Hepatocyte (in vitro differentiated cells): Measurements from ENCODE around the gene ARPC1B. TPM values are rescaled to one million over a fixed set of nuclear protein-coding genes. Genes with fewer than 3 reads are reported as not detected.
A peak's percentile ranks its signal among the peaks of the same experiment; 100 is the strongest.

Source experiments
- DNase-seq: peaks from one replicate; pipeline ENCODE4 v3.0.0-alpha.2; 2016; ENCODE audit warnings: low spot score
- H2AFZ ChIP-seq: fragments of 200-600 bp; sonication (generic); 2 replicates; pipeline ENCODE4 v1.6.0; 2016; ENCODE audit warnings: antibody characterized with exemption, mild to moderate bottlenecking
- H3K27ac ChIP-seq: fragments of 200-600 bp; sonication (generic); 2 replicates; pipeline ENCODE4 v1.5.1; 2016; ENCODE audit warnings: mild to moderate bottlenecking
- H3K27me3 ChIP-seq: fragments of 200-600 bp; sonication (generic); 2 replicates; pipeline ENCODE4 v1.6.1; 2016
- H3K36me3 ChIP-seq: fragments of 200-600 bp; sonication (generic); replicated peaks from 2 replicates; pipeline ENCODE4 v1.5.1; 2016; ENCODE audit warnings: low read depth; ENCODE audit not compliant: insufficient read depth
- H3K4me1 ChIP-seq: fragments of 200-600 bp; sonication (generic); 2 replicates; pipeline ENCODE4 v1.5.1; 2016; ENCODE audit warnings: mild to moderate bottlenecking, moderate library complexity; ENCODE audit not compliant: insufficient read depth
- H3K4me2 ChIP-seq: fragments of 200-600 bp; sonication (generic); 2 replicates; pipeline ENCODE4 v1.6.0; 2016
- H3K4me3 ChIP-seq: fragments of 200-600 bp; sonication (generic); 2 replicates; pipeline ENCODE4 v1.5.1; 2016; ENCODE audit warnings: mild to moderate bottlenecking
- H3K79me2 ChIP-seq: fragments of 200-600 bp; sonication (generic); 2 replicates; pipeline ENCODE4 v1.6.0; 2017; ENCODE audit warnings: mild to moderate bottlenecking
- H3K9me2 ChIP-seq: fragments of 200-600 bp; sonication (generic); replicated peaks from 2 replicates; pipeline ENCODE4 v1.6.0; 2017; ENCODE audit warnings: mild to moderate bottlenecking; ENCODE audit not compliant: insufficient read depth
- H3K9me3 ChIP-seq: fragments of 200-600 bp; sonication (generic); 2 replicates; pipeline ENCODE4 v1.5.1; 2016; ENCODE audit warnings: low read depth, mild to moderate bottlenecking
- H4K20me1 ChIP-seq: fragments of 200-600 bp; sonication (generic); 2 replicates; pipeline ENCODE4 v1.6.0; 2016; ENCODE audit warnings: mild to moderate bottlenecking; ENCODE audit not compliant: insufficient read depth, poor library complexity, severe bottlenecking
- EZH2 ChIP-seq: fragments of 200-600 bp; sonication (generic); IDR thresholded peaks from 2 replicates; pipeline ENCODE4 v1.6.1; 2016; ENCODE audit warnings: antibody characterized with exemption, mild to moderate bottlenecking, borderline replicate concordance
- EZH2phosphoT487 ChIP-seq: fragments of 200-600 bp; sonication (generic); IDR thresholded peaks from one replicate; pipeline ENCODE4 v1.6.1; 2018; ENCODE audit warnings: antibody characterized with exemption, mild to moderate bottlenecking, low read depth, moderate library complexity; ENCODE audit not compliant: unreplicated experiment, severe bottlenecking
- WGBS: methylation state at CpG from one replicate; pipeline ENCODE4 v1.1.6; 2016; ENCODE audit warnings: low lambda C conversion rate; ENCODE audit errors: missing lambda C conversion rate; 5-methylcytosine and 5-hydroxymethylcytosine counted together
- polyA plus RNA-seq: library from polyadenylated mRNA; unstranded; fragments of >200 nt; fragmentation: Nextera tagmentation; extraction: Ambion mirVana; gene quantifications from 2 replicates; pipeline ENCODE4 v1.2.1, GENCODE V29; 2016
- total RNA-seq: library from RNA; depleted of rRNA; stranded (reverse); fragments of >200 nt; gene quantifications from 2 replicates; pipeline ENCODE4 v1.2.3, GENCODE V29; 2014
- TF ChIP-seq, protein P1 (sequence below): fragments of 200-600 bp; sonication (generic); IDR thresholded peaks from 2 replicates; pipeline ENCODE4 v1.5.1; 2016; ENCODE audit warnings: antibody characterized with exemption, mild to moderate bottlenecking; ENCODE audit not compliant: poor library complexity

Gene ARPC1B
- total and polyA plus RNA-seq, 2 experiments from 2014 or later: 153 to 205 TPM

DNA sequence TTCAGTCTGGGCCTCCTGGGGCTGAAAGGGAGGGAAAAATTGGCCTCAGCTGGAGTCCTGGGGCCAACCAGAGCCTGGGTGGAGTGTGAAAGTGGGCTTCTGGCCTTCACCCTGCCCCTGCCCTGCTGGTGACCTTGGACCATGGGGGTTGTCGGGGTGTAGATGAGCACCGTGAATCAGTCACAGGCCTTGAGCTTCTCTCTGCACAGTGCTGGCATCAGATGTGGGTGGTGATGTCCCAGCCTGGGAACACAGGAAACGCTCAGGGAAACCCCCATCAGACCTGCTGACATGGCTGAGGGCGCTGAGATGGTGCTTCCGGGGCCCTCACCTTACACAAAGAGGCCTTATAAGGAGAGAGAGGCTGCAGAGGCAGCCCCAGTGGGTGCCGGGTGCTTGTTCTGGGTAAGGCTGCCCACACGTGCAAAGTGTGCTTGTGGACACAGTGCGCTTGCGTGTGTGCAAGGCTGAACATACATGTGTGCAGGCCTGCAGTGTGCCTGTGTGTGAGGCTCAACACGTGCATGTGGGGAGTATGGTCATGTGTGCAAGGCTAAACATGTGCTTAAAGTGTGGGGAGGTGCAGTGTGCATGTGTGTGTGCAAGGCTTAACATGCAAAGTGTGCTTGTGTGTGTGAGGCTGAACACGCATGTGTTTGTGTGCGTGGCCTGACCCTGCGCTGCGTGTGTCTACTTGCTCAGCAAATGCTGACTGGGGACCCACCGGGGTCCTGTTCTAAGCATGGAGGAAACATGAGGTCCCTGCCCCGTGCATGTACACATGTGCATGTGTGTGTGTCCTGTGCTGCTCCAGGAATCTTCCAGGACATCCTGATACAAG is 6.5 kb downstream of the ARPC1B start:
- TF ChIP-seq EZH2: no peak
- no peak for TF ChIP-seq EZH2phosphoT487
- TF ChIP-seq, protein P1, sequence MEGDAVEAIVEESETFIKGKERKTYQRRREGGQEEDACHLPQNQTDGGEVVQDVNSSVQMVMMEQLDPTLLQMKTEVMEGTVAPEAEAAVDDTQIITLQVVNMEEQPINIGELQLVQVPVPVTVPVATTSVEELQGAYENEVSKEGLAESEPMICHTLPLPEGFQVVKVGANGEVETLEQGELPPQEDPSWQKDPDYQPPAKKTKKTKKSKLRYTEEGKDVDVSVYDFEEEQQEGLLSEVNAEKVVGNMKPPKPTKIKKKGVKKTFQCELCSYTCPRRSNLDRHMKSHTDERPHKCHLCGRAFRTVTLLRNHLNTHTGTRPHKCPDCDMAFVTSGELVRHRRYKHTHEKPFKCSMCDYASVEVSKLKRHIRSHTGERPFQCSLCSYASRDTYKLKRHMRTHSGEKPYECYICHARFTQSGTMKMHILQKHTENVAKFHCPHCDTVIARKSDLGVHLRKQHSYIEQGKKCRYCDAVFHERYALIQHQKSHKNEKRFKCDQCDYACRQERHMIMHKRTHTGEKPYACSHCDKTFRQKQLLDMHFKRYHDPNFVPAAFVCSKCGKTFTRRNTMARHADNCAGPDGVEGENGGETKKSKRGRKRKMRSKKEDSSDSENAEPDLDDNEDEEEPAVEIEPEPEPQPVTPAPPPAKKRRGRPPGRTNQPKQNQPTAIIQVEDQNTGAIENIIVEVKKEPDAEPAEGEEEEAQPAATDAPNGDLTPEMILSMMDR: no peak
- no peak for DNase-seq
- Histone ChIP-seq H3K4me3 (no peak overlapping the region), H3K4me2 (no peak overlapping the region), H3K79me2 (peaks cover 40% of the 10 kb centered on the region), H3K9me2 (no peaks in the 10 kb centered on the region), H2AFZ (no peak overlapping the region), H3K4me1 (peaks cover 15% of the 10 kb centered on the region), H3K27me3 (no peaks in the 10 kb centered on the region), H3K36me3 (no peaks in the 10 kb centered on the region), H3K9me3 (no peaks in the 10 kb centered on the region), H4K20me1 (no peaks in the 10 kb centered on the region), H3K27ac (peak overlapping the region; percentile 76)
- 92% methylated on average over 16 of the region's 16 CpGs for WGBS

DNA sequence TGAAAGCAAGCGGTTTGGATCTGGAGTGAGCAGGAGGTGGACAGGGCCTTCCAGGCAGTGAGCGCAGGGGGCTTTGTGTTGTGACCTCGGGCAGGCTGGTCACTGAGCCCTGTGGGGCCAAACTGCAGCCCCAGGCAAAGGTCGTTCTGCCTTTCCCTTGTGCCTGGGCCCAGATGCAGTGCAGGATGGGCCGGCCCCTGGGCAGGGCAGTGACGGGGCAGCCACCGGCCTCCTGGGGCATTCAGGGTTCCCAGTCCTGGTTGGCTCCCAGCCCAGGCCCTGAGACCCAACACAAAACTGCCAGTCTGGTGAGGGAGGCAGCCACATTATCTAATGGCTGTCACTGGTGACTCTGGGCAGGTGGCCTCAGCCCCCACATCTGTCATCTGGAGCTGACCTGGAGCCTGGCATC is 7.1 kb downstream of the ARPC1B start:
- peaks cover 15% of the 10 kb centered on the region for H3K4me1 ChIP-seq
- TF ChIP-seq, protein P1: no peak
- no peak for TF ChIP-seq EZH2
- no peak for TF ChIP-seq EZH2phosphoT487
- H3K79me2 ChIP-seq: peaks cover 34% of the 10 kb centered on the region
- H2AFZ ChIP-seq: no peak overlapping the region
- H3K4me3 ChIP-seq: no peak overlapping the region
- no peaks in the 10 kb centered on the region for H3K36me3 ChIP-seq
- H3K27ac ChIP-seq: no peak overlapping the region
- H3K27me3 ChIP-seq: no peaks in the 10 kb centered on the region
- WGBS: 89% methylated on average over 4 of the region's 7 CpGs
- H4K20me1 ChIP-seq: no peaks in the 10 kb centered on the region
- H3K9me3 ChIP-seq: no peaks in the 10 kb centered on the region
- no peak overlapping the region for H3K4me2 ChIP-seq
- no peaks in the 10 kb centered on the region for H3K9me2 ChIP-seq
- no peak for DNase-seq

DNA sequence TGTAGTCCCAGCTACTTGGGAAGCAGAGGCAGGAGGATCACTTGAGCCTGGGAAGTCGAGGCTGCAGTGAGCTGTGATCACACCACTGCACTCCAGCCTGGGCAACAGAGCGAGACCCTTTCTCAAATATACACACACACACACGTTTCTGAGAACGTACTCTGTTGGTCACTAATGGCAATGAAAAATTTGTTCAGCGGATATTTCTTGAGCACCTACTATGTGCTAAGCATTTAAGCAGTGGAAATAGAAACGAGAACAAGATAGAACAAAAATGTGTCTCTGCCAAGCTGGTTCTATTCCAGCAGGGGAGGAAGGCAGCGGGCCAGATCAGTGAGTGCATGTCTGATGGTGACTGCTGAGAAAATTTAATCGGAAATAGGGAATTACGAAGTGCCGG is 8.7 kb downstream of the ARPC1B start:
- H3K9me2 ChIP-seq: no peaks in the 10 kb centered on the region
- 96% methylated on average over 10 of the region's 10 CpGs for WGBS
- peaks cover 29% of the 10 kb centered on the region for H3K79me2 ChIP-seq
- no peak overlapping the region for H3K4me3 ChIP-seq
- no peak overlapping the region for H2AFZ ChIP-seq
- H3K4me2 ChIP-seq: no peak overlapping the region
- no peak for DNase-seq
- no peak overlapping the region for H3K27ac ChIP-seq
- no peaks in the 10 kb centered on the region for H3K27me3 ChIP-seq
- no peaks in the 10 kb centered on the region for H4K20me1 ChIP-seq
- TF ChIP-seq, protein P1: no peak
- TF ChIP-seq EZH2 (no peak), EZH2phosphoT487 (no peak)
- no peaks in the 10 kb centered on the region for H3K9me3 ChIP-seq
- peaks cover 15% of the 10 kb centered on the region for H3K4me1 ChIP-seq
- H3K36me3 ChIP-seq: no peaks in the 10 kb centered on the region
